Suprapubic skin (tissue), 4 donors: ENCODE data around the gene DAND5. TPM values are rescaled to one million over a fixed set of nuclear protein-coding genes. Genes with fewer than 3 reads are reported as not detected.

Source experiments
- DNase-seq, 2 donors: peaks; one replicate each; pipeline ENCODE4 v3.0.0-alpha.2; 2019; ENCODE audit warnings: low spot score in 2 of 2
- H3K27ac ChIP-seq: fragments of 200-600 bp; sonication (generic); one replicate; pipeline ENCODE4 v1.5.1; 2019
- H3K27me3 ChIP-seq: fragments of 200-600 bp; sonication (generic); one replicate; pipeline ENCODE4 v1.5.1; 2019
- H3K36me3 ChIP-seq: fragments of 200-600 bp; sonication (generic); one replicate; pipeline ENCODE4 v1.5.1; 2019
- H3K4me1 ChIP-seq: fragments of 200-600 bp; sonication (generic); one replicate; pipeline ENCODE4 v1.5.1; 2019
- H3K4me3 ChIP-seq: fragments of 200-600 bp; sonication (generic); one replicate; pipeline ENCODE4 v1.5.1; 2019; ENCODE audit warnings: mild to moderate bottlenecking
- H3K9me3 ChIP-seq: fragments of 200-600 bp; sonication (generic); one replicate; pipeline ENCODE4 v1.5.1; 2019
- EP300 ChIP-seq: sonication (generic); formaldehyde crosslinking; IDR thresholded peaks from one replicate; pipeline ENCODE4 v1.6.1; 2017; ENCODE audit warnings: antibody characterized with exemption
- POLR2A ChIP-seq, 2 donors: fragments of 450-650 bp; IDR thresholded peaks; one replicate each; pipeline ENCODE4 v1.6.1; 2017; ENCODE audit warnings: antibody characterized with exemption in 2 of 2, mild to moderate bottlenecking in 2 of 2, moderate library complexity in 2 of 2
- POLR2AphosphoS5 ChIP-seq, 3 donors: sonication (generic); formaldehyde crosslinking; IDR thresholded peaks; one replicate each; pipeline ENCODE4 v1.6.1; 2017; ENCODE audit warnings: antibody characterized with exemption in 3 of 3
- WGBS: methylation state at CpG from one replicate; pipeline ENCODE4 v1.1.5; 2018; 5-methylcytosine and 5-hydroxymethylcytosine counted together
- total RNA-seq, 4 donors: library from RNA; depleted of rRNA; stranded (reverse); fragments of >200 nt; gene quantifications; one replicate each; pipeline ENCODE4 v1.1.0, GENCODE V29; 2016
- TF ChIP-seq, protein P1 (sequence below), 2 donors: fragments of 200-600 bp in 1 of 2; fragments of 450-650 bp in 1 of 2; sonication (generic) in 1 of 2; IDR thresholded peaks; one replicate each; pipeline ENCODE4 v1.5.1; 2016 to 2019; ENCODE audit warnings: antibody characterized with exemption in 2 of 2, mild to moderate bottlenecking in 1 of 2, moderate library complexity in 1 of 2

The DAND5 gene
- total RNA-seq, 4 donors from 2014 or later, result not detected

- 77% methylated on average over 2 of the region's 2 CpGs for WGBS
- Histone ChIP-seq H3K4me1 (peaks cover 53% of the 10 kb centered on the region), H3K27me3 (no peaks in the 10 kb centered on the region), H3K4me3 (peak overlapping the region; percentile 99), H3K9me3 (no peaks in the 10 kb centered on the region), H3K27ac (no peak overlapping the region), H3K36me3 (peaks cover 50% of the 10 kb centered on the region)
- TF ChIP-seq, protein P1, sequence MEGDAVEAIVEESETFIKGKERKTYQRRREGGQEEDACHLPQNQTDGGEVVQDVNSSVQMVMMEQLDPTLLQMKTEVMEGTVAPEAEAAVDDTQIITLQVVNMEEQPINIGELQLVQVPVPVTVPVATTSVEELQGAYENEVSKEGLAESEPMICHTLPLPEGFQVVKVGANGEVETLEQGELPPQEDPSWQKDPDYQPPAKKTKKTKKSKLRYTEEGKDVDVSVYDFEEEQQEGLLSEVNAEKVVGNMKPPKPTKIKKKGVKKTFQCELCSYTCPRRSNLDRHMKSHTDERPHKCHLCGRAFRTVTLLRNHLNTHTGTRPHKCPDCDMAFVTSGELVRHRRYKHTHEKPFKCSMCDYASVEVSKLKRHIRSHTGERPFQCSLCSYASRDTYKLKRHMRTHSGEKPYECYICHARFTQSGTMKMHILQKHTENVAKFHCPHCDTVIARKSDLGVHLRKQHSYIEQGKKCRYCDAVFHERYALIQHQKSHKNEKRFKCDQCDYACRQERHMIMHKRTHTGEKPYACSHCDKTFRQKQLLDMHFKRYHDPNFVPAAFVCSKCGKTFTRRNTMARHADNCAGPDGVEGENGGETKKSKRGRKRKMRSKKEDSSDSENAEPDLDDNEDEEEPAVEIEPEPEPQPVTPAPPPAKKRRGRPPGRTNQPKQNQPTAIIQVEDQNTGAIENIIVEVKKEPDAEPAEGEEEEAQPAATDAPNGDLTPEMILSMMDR (IDR thresholded peaks at IDR 0.05), result no peak
- no peak for TF ChIP-seq EP300
- TF ChIP-seq POLR2A (IDR thresholded peaks at IDR 0.05), result no peak
- no peak for TF ChIP-seq POLR2AphosphoS5 (IDR thresholded peaks at IDR 0.05)
- no peak for DNase-seq
Measured at GRCh38 chr19:12940897-12941296, 28.5 kb upstream of the DAND5 start.

DNA sequence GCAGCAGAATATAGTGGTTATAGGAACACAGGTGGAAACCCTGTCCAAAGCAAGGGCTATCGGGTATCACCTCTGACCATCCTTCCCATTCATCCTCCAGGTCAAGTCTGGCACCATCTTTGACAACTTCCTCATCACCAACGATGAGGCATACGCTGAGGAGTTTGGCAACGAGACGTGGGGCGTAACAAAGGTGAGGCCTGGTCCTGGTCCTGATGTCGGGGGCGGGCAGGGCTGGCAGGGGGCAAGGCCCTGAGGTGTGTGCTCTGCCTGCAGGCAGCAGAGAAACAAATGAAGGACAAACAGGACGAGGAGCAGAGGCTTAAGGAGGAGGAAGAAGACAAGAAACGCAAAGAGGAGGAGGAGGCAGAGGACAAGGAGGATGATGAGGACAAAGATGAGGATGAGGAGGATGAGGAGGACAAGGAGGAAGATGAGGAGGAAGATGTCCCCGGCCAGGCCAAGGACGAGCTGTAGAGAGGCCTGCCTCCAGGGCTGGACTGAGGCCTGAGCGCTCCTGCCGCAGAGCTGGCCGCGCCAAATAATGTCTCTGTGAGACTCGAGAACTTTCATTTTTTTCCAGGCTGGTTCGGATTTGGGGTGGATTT is 25.8 kb upstream of the DAND5 start:
- peaks cover 58% of the 10 kb centered on the region for H3K36me3 ChIP-seq
- no peak overlapping the region for H3K4me3 ChIP-seq
- WGBS, result 80% methylated on average over 18 of the region's 18 CpGs
- TF ChIP-seq, protein P1 (IDR thresholded peaks at IDR 0.05), result no peak
- TF ChIP-seq POLR2AphosphoS5 (IDR thresholded peaks at IDR 0.05) (no peak), POLR2A (IDR thresholded peaks at IDR 0.05) (no peak), EP300 (no peak)
- no peaks in the 10 kb centered on the region for H3K9me3 ChIP-seq
- H3K27me3 ChIP-seq, result no peaks in the 10 kb centered on the region
- H3K27ac ChIP-seq, result no peak overlapping the region
- no peak for DNase-seq
- H3K4me1 ChIP-seq, result peaks cover 62% of the 10 kb centered on the region

DNA sequence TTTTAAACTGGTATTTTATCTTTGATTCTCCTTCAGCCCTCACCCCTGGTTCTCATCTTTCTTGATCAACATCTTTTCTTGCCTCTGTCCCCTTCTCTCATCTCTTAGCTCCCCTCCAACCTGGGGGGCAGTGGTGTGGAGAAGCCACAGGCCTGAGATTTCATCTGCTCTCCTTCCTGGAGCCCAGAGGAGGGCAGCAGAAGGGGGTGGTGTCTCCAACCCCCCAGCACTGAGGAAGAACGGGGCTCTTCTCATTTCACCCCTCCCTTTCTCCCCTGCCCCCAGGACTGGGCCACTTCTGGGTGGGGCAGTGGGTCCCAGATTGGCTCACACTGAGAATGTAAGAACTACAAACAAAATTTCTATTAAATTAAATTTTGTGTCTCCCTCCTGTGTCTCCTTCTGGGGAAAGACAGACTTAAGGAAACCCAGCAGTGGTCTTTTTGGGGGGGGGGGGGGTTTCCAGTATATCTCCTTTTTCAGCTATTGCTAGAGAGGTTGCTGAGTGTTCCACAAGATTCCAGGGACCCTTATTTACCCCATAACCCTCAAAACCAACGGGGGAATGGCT is 25.2 kb upstream of the DAND5 start:
- Histone ChIP-seq H3K36me3 (peaks cover 64% of the 10 kb centered on the region), H3K9me3 (no peaks in the 10 kb centered on the region), H3K4me3 (no peak overlapping the region), H3K27me3 (no peaks in the 10 kb centered on the region), H3K27ac (no peak overlapping the region), H3K4me1 (peaks cover 59% of the 10 kb centered on the region)
- TF ChIP-seq, protein P1 (IDR thresholded peaks at IDR 0.05), result no peak
- TF ChIP-seq POLR2AphosphoS5 (IDR thresholded peaks at IDR 0.05), result no peak
- TF ChIP-seq POLR2A (IDR thresholded peaks at IDR 0.05), result no peak
- no peak for TF ChIP-seq EP300
- WGBS, result 72% methylated on average over 2 of the region's 2 CpGs
- no peak for DNase-seq

GRCh38 chr19:12945479-12946091 is 23.8 kb upstream of the DAND5 start, which contains the start of gene RAD23A:
TSS of gene RAD23A (plus strand) at chr19:12945862. CDS start at chr19:12945949, 87 bp downstream.
- Histone ChIP-seq H3K4me3 (peak within 1 kb of the TSS; percentile 96), H3K27ac (peak within 1 kb of the TSS; percentile 99), H3K4me1 (peaks cover 45% of the 10 kb centered on the region), H3K9me3 (no peaks in the 10 kb centered on the region), H3K36me3 (peaks cover 68% of the 10 kb centered on the region), H3K27me3 (no peaks in the 10 kb centered on the region)
- 1% methylated on average over 24 of the region's 62 CpGs for WGBS
- DNase-seq, result peak; percentile 98 to 99
- TF ChIP-seq POLR2AphosphoS5 (IDR thresholded peaks at IDR 0.05) (peak; percentile 96 to 100 (median 98)), EP300 (no peak), POLR2A (IDR thresholded peaks at IDR 0.05) (peak; percentile 69 to 92)
- TF ChIP-seq, protein P1 (IDR thresholded peaks at IDR 0.05), result no peak

GRCh38 chr19:12946092-12946721 is 23.2 kb upstream of the DAND5 start:
- Histone ChIP-seq H3K4me3 (peak overlapping the region; percentile 96), H3K36me3 (peaks cover 68% of the 10 kb centered on the region), H3K27ac (peak overlapping the region; percentile 99), H3K4me1 (peaks cover 39% of the 10 kb centered on the region), H3K27me3 (no peaks in the 10 kb centered on the region), H3K9me3 (no peaks in the 10 kb centered on the region)
- DNase-seq, result no peak
- 2% methylated on average over 12 of the region's 40 CpGs for WGBS
- TF ChIP-seq POLR2AphosphoS5 (IDR thresholded peaks at IDR 0.05) (no peak), EP300 (no peak), POLR2A (IDR thresholded peaks at IDR 0.05) (no peak)
- TF ChIP-seq, protein P1 (IDR thresholded peaks at IDR 0.05), result no peak
